Measurements from ENCODE around the gene CRTC1.

Gene CRTC1

DNA sequence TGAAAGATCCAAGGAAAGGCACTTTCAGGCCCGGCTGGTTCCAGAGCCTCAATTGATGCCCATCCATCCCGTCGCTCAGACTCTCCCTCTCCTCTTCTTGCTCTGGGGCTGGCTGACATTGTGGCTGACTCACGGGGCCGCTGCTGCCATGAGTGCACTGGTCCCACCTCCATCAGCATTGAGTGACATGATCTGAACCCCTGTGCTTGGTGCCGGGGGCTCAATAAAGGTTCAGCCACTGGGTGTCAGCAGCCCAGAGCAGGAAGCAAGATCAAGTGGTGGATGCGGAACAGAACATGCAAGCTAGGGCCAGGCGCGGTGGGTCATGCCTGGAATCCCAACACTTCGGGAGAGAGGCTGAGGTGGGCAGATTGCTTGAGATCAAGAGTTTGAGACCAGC, 68.1 kb downstream of the CRTC1 start:
- TF ChIP-seq, protein P1, sequence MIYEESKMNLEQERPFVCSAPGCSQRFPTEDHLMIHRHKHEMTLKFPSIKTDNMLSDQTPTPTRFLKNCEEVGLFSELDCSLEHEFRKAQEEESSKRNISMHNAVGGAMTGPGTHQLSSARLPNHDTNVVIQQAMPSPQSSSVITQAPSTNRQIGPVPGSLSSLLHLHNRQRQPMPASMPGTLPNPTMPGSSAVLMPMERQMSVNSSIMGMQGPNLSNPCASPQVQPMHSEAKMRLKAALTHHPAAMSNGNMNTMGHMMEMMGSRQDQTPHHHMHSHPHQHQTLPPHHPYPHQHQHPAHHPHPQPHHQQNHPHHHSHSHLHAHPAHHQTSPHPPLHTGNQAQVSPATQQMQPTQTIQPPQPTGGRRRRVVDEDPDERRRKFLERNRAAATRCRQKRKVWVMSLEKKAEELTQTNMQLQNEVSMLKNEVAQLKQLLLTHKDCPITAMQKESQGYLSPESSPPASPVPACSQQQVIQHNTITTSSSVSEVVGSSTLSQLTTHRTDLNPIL (CRISPR knock-in tag; IDR thresholded peaks at IDR 0.05; ENCODE audit: low read depth) = no peak
- TF ChIP-seq ESRRG (CRISPR knock-in tag; IDR thresholded peaks at IDR 0.05) = no peak
- no peak for TF ChIP-seq SNAI2 (CRISPR knock-in tag; IDR thresholded peaks at IDR 0.05)
- TF ChIP-seq ISL1 (CRISPR knock-in tag; IDR thresholded peaks at IDR 0.05) = no peak
- no peak for TF ChIP-seq ZFP3 (CRISPR knock-in tag; IDR thresholded peaks at IDR 0.05)
- TF ChIP-seq ZC3H10 (CRISPR knock-in tag; IDR thresholded peaks at IDR 0.05) = no peak
- no peak for TF ChIP-seq PPARA (CRISPR knock-in tag; IDR thresholded peaks at IDR 0.05; ENCODE audit: borderline replicate concordance)
- TF ChIP-seq, protein P2, sequence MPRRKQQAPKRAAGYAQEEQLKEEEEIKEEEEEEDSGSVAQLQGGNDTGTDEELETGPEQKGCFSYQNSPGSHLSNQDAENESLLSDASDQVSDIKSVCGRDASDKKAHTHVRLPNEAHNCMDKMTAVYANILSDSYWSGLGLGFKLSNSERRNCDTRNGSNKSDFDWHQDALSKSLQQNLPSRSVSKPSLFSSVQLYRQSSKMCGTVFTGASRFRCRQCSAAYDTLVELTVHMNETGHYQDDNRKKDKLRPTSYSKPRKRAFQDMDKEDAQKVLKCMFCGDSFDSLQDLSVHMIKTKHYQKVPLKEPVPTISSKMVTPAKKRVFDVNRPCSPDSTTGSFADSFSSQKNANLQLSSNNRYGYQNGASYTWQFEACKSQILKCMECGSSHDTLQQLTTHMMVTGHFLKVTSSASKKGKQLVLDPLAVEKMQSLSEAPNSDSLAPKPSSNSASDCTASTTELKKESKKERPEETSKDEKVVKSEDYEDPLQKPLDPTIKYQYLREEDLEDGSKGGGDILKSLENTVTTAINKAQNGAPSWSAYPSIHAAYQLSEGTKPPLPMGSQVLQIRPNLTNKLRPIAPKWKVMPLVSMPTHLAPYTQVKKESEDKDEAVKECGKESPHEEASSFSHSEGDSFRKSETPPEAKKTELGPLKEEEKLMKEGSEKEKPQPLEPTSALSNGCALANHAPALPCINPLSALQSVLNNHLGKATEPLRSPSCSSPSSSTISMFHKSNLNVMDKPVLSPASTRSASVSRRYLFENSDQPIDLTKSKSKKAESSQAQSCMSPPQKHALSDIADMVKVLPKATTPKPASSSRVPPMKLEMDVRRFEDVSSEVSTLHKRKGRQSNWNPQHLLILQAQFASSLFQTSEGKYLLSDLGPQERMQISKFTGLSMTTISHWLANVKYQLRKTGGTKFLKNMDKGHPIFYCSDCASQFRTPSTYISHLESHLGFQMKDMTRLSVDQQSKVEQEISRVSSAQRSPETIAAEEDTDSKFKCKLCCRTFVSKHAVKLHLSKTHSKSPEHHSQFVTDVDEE (CRISPR knock-in tag; IDR thresholded peaks at IDR 0.05) = no peak
- no peak for TF ChIP-seq CSDC2 (CRISPR knock-in tag; IDR thresholded peaks at IDR 0.05)
- no peak for TF ChIP-seq ZNF70 (CRISPR knock-in tag; IDR thresholded peaks at IDR 0.05)
- no peak for TF ChIP-seq ZNF8 (CRISPR knock-in tag; IDR thresholded peaks at IDR 0.05)
- no peak for ATAC-seq

DNA sequence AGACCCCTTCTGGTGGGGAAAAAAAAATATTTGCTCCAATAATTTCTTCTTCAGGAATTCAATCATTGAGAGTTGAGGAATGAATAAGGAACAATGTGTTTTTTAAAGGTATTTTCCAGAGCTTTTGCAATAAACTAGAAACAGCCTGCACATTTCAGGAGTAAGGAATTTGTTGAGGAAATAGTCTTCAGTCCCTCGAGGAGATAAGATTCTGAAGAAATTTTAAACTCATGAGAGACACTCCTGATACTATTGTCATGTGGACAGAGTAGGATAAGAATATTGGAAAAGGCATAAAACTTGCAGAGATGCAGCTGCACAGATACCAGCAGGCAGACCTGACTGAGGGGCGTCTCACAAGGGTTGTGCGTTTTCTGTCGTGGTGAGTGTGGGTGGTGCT, 71.0 kb downstream of the CRTC1 start:
- no peak for TF ChIP-seq ZFP3 (CRISPR knock-in tag; IDR thresholded peaks at IDR 0.05)
- TF ChIP-seq OSR1 (CRISPR knock-in tag; IDR thresholded peaks at IDR 0.05) = no peak
- TF ChIP-seq ZC3H10 (CRISPR knock-in tag; IDR thresholded peaks at IDR 0.05) = no peak
- TF ChIP-seq TCF4 (CRISPR knock-in tag; IDR thresholded peaks at IDR 0.05; ENCODE audit: borderline replicate concordance) = no peak
- TF ChIP-seq ZNF70 (CRISPR knock-in tag; IDR thresholded peaks at IDR 0.05) = no peak
- ATAC-seq = no peak

DNA sequence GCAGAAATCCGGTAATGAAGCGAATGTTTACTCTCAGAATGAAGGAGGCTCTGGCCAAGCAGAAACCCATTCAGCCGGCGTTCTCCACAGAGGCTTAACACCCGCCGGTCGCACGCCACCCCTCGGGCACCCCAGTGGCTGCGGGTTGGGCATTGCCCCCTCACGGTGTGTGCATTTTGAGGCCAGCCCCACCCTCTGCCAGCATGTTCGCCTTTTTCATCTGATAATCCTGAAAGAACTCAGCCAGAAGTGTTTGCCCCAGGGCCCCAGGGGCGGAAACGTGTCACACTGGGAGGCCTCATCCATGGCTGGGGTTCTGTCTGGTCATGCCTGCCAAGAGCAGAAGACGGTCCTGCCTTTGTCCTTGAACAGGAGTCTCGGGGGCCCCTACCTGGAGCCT, 73.4 kb downstream of the CRTC1 start:
- no peak for ATAC-seq
- TF ChIP-seq, protein P1 (CRISPR knock-in tag; IDR thresholded peaks at IDR 0.05; ENCODE audit: low read depth) = no peak
- TF ChIP-seq, protein P3, sequence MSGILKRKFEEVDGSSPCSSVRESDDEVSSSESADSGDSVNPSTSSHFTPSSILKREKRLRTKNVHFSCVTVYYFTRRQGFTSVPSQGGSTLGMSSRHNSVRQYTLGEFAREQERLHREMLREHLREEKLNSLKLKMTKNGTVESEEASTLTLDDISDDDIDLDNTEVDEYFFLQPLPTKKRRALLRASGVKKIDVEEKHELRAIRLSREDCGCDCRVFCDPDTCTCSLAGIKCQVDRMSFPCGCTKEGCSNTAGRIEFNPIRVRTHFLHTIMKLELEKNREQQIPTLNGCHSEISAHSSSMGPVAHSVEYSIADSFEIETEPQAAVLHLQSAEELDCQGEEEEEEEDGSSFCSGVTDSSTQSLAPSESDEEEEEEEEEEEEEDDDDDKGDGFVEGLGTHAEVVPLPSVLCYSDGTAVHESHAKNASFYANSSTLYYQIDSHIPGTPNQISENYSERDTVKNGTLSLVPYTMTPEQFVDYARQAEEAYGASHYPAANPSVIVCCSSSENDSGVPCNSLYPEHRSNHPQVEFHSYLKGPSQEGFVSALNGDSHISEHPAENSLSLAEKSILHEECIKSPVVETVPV (CRISPR knock-in tag; IDR thresholded peaks at IDR 0.05) = no peak
- TF ChIP-seq OSR1 (CRISPR knock-in tag; IDR thresholded peaks at IDR 0.05) (no peak), ARNTL (CRISPR knock-in tag; IDR thresholded peaks at IDR 0.05; ENCODE audit: borderline replicate concordance, low read depth) (no peak), RARB (CRISPR knock-in tag; IDR thresholded peaks at IDR 0.05) (no peak), GLIS3 (CRISPR knock-in tag; IDR thresholded peaks at IDR 0.05) (no peak), SNAI2 (CRISPR knock-in tag; IDR thresholded peaks at IDR 0.05) (no peak)

DNA sequence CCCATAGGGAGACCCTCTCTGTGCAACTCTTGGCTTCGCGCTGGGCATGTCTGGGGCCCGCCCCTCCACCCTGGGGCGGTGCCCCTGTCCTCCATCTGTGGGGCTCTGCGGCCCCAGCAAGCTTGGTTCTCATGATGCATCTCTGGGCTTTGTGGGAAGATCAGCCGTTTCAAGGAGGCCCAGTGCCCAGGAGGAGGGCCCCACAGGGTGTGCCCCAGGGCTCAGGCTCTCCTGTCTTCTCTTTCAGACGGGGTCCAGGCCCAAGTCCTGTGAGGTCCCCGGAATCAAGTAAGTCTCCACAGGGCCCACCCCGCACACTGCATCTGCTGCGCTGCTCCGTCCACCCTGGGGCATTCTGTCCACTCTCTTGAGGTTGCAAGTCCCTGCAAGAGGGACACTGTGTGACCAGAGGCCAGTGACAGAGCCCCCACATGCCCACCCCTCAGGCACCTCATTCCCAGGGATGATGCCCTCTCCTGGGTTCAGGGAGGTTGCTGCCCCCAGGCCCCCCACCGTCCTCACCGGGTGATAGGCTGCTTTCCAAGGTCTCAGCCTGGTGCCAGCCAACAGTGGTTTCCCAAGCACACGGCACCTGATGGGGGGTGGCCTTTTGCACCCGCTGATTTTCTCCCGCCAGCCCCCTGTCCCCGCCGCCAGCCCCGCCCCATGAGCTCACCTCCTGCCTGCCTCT, 76.0 kb downstream of the CRTC1 start:
- no peak for TF ChIP-seq PPARA (CRISPR knock-in tag; IDR thresholded peaks at IDR 0.05; ENCODE audit: borderline replicate concordance)
- no peak for TF ChIP-seq ZNF70 (CRISPR knock-in tag; IDR thresholded peaks at IDR 0.05)
- no peak for TF ChIP-seq ZFP3 (CRISPR knock-in tag; IDR thresholded peaks at IDR 0.05)
- TF ChIP-seq SNAI2 (CRISPR knock-in tag; IDR thresholded peaks at IDR 0.05) = no peak
- TF ChIP-seq CSDC2 (CRISPR knock-in tag; IDR thresholded peaks at IDR 0.05) = no peak
- no peak for TF ChIP-seq ARNTL (CRISPR knock-in tag; IDR thresholded peaks at IDR 0.05; ENCODE audit: borderline replicate concordance, low read depth)
- TF ChIP-seq OSR1 (CRISPR knock-in tag; IDR thresholded peaks at IDR 0.05) = no peak
- TF ChIP-seq ZNF8 (CRISPR knock-in tag; IDR thresholded peaks at IDR 0.05) = no peak
- no peak for TF ChIP-seq BACH2 (CRISPR knock-in tag; IDR thresholded peaks at IDR 0.05; ENCODE audit: borderline replicate concordance)
- TF ChIP-seq TCF4 (CRISPR knock-in tag; IDR thresholded peaks at IDR 0.05; ENCODE audit: borderline replicate concordance) = no peak
- TF ChIP-seq ZNF565 (CRISPR knock-in tag; conservative IDR thresholded peaks at IDR 0.05; ENCODE audit: low read depth) = no peak
- TF ChIP-seq, protein P2 (CRISPR knock-in tag; IDR thresholded peaks at IDR 0.05) = no peak
- no peak for TF ChIP-seq ISL1 (CRISPR knock-in tag; IDR thresholded peaks at IDR 0.05)
- TF ChIP-seq TOX (CRISPR knock-in tag; IDR thresholded peaks at IDR 0.05; ENCODE audit: borderline replicate concordance) = no peak
- TF ChIP-seq, protein P1 (CRISPR knock-in tag; IDR thresholded peaks at IDR 0.05; ENCODE audit: low read depth) = no peak
- ATAC-seq = no peak

Measured in SK-N-SH treated with all-trans-retinoic acid at 6 μM for 48 hours (cell line).